ENCODE measurements around the gene NOLC1.

Gene NOLC1

GRCh38 chr10:102151774-102152544 lies at the start of gene NOLC1:
Gene NOLC1, plus strand, starts transcription at chr10:102152389. Its CDS starts 22 bp downstream, at chr10:102152411.
- peak within 1 kb of the TSS; percentile 93 for H3K4me3 ChIP-seq (ENCODE audit: low read depth, low read length)
- DNase-seq (ENCODE audit: low read depth) = peak; percentile 99
- TF ChIP-seq, protein P1, sequence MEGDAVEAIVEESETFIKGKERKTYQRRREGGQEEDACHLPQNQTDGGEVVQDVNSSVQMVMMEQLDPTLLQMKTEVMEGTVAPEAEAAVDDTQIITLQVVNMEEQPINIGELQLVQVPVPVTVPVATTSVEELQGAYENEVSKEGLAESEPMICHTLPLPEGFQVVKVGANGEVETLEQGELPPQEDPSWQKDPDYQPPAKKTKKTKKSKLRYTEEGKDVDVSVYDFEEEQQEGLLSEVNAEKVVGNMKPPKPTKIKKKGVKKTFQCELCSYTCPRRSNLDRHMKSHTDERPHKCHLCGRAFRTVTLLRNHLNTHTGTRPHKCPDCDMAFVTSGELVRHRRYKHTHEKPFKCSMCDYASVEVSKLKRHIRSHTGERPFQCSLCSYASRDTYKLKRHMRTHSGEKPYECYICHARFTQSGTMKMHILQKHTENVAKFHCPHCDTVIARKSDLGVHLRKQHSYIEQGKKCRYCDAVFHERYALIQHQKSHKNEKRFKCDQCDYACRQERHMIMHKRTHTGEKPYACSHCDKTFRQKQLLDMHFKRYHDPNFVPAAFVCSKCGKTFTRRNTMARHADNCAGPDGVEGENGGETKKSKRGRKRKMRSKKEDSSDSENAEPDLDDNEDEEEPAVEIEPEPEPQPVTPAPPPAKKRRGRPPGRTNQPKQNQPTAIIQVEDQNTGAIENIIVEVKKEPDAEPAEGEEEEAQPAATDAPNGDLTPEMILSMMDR (IDR thresholded peaks at IDR 0.05; ENCODE audit: insufficient read depth, low read depth, low read length, missing control alignments) = no peak

GRCh38 chr10:102102421-102102820 lies 49.8 kb upstream of the NOLC1 start:
- no peak overlapping the region for H3K4me3 ChIP-seq (ENCODE audit: low read depth, low read length)
- DNase-seq (ENCODE audit: low read depth) = no peak
- TF ChIP-seq, protein P1 (IDR thresholded peaks at IDR 0.05; ENCODE audit: insufficient read depth, low read depth, low read length, missing control alignments) = no peak

DNA sequence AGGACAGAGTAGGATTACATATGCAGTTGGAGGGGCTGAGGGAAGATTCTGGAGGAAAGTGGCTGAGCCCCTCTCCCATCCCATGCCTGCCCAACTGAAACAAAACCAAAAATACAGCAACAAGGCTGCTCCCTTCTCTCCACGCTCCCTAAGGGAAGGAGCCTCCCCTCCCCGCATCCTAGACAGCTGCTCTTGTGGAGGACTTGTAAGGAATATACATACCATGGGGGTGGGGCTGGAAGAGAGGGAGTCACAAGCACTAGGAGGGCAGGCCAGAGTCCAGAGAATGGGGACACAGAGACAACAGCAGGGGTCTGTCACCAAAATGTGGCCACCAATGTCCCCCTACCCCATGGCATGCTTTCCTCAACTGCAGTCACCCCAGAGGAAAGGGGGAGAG lies 45.2 kb upstream of the NOLC1 start:
- no peak for DNase-seq (ENCODE audit: low read depth)
- TF ChIP-seq, protein P1 (IDR thresholded peaks at IDR 0.05; ENCODE audit: insufficient read depth, low read depth, low read length, missing control alignments) = no peak
- H3K4me3 ChIP-seq (ENCODE audit: low read depth, low read length) = no peak overlapping the region

GRCh38 chr10:102109166-102110116 lies 42.7 kb upstream of the NOLC1 start:
- TF ChIP-seq, protein P1 (IDR thresholded peaks at IDR 0.05; ENCODE audit: insufficient read depth, low read depth, low read length, missing control alignments) = no peak
- no peak overlapping the region for H3K4me3 ChIP-seq (ENCODE audit: low read depth, low read length)
- no peak for DNase-seq (ENCODE audit: low read depth)

GRCh38 chr10:102111276-102111675 lies 40.9 kb upstream of the NOLC1 start:
- no peak overlapping the region for H3K4me3 ChIP-seq (ENCODE audit: low read depth, low read length)
- no peak for DNase-seq (ENCODE audit: low read depth)
- TF ChIP-seq, protein P1 (IDR thresholded peaks at IDR 0.05; ENCODE audit: insufficient read depth, low read depth, low read length, missing control alignments) = no peak

- TF ChIP-seq, protein P1 (IDR thresholded peaks at IDR 0.05; ENCODE audit: insufficient read depth, low read depth, low read length, missing control alignments) = peak; percentile 27
- DNase-seq (ENCODE audit: low read depth) = no peak
- H3K4me3 ChIP-seq (ENCODE audit: low read depth, low read length) = no peak overlapping the region; the same call in 1 of the 2 replicates
Observed at GRCh38 chr10:102112210-102112817, 39.9 kb upstream of the NOLC1 start.
